NCI-H510A (cell line): ENCODE results near the gene GRAMD4.

Experiments used
- DNase-seq: peaks from one replicate; lab custom pipeline; 2025; lab: John Stamatoyannopoulos, UW

Gene GRAMD4

GRCh38 chr22:46582281-46582933, 37.8 kb upstream of the GRAMD4 start:
- no peak for DNase-seq

- no peak for DNase-seq
Observed at GRCh38 chr22:46583571-46583970, 36.6 kb upstream of the GRAMD4 start.

- no peak for DNase-seq
Observed at GRCh38 chr22:46584081-46584921, 35.9 kb upstream of the GRAMD4 start.

GRCh38 chr22:46585340-46586122, 34.7 kb upstream of the GRAMD4 start:
- no peak for DNase-seq

GRCh38 chr22:46586123-46586519, 34.1 kb upstream of the GRAMD4 start:
- DNase-seq: no peak

- no peak for DNase-seq
Observed at GRCh38 chr22:46586531-46587011, 33.6 kb upstream of the GRAMD4 start.

- no peak for DNase-seq
Observed at GRCh38 chr22:46587061-46587460, 33.1 kb upstream of the GRAMD4 start.

- DNase-seq: no peak
Observed at GRCh38 chr22:46587492-46588278, 32.5 kb upstream of the GRAMD4 start.

GRCh38 chr22:46588279-46589140, 31.7 kb upstream of the GRAMD4 start:
- no peak for DNase-seq

- DNase-seq: no peak
Observed at GRCh38 chr22:46589141-46589748, 30.9 kb upstream of the GRAMD4 start.

GRCh38 chr22:46589871-46590271, 30.3 kb upstream of the GRAMD4 start:
- no peak for DNase-seq

- DNase-seq: no peak
Observed at GRCh38 chr22:46590334-46590733, 29.9 kb upstream of the GRAMD4 start.

GRCh38 chr22:46591930-46592329, 28.3 kb upstream of the GRAMD4 start:
- no peak for DNase-seq

GRCh38 chr22:46592390-46592872, 27.8 kb upstream of the GRAMD4 start:
- DNase-seq: no peak

- no peak for DNase-seq
Observed at GRCh38 chr22:46593211-46593681, 26.9 kb upstream of the GRAMD4 start.

GRCh38 chr22:46593996-46594946, 25.9 kb upstream of the GRAMD4 start:
- no peak for DNase-seq

GRCh38 chr22:46594947-46595298, 25.3 kb upstream of the GRAMD4 start:
- DNase-seq: no peak

- DNase-seq: no peak
Observed at GRCh38 chr22:46595545-46595944, 24.6 kb upstream of the GRAMD4 start.

- DNase-seq: no peak
Observed at GRCh38 chr22:46596032-46596441, 24.1 kb upstream of the GRAMD4 start.
